Left hindlimb (tissue), 1 donor: Measurements from ENCODE around the gene IGFLR1.
A peak's percentile ranks its signal among the peaks of the same experiment; 100 is the strongest.

Experiments
- DNase-seq: peaks from one replicate; pipeline ENCODE4 v3.0.0-alpha.2; 2018

The IGFLR1 gene

DNA sequence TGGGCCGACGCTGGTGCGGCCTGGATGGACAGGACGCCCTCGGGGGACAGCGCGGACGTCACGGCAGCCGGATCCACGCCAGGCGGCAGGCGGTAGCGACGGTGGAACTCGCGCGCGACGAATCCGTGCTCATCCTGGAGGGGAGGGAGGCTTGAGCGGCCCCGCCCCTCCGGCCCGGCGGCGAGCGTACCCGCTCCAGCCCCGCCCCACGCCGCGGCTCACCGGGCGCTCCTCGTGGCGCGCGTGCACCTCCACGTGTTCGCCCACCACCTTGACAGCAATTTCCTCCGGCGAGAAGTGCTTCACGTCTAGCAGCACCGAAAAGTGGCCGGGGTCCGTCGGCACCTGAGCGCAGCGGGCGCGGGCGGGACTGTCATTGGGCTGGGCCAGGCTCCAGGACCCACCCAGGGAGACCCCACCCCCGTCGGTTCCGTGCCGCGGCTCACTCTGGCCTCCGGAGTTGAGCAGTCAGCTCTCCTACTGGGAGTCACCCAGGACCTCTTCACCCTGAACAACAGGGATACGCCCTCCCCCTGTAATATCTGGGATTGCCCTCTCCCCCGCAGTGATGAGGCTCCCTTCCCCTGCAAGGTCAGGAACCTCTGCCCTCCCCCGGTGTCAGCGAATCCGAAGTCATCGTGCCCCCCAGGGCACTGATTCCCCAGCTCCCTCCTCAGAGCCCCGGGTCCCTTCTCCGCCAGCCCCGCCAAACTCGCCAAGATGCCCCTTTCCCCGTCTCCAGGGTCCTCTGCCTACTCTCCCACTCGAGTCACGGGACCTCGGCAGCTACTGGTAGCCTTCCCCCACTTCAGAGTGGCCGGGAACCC is 13.5 kb upstream of the IGFLR1 start:
- peak; percentile 89 for DNase-seq

GRCh38 chr19:35755131-35755549 is 12.9 kb upstream of the IGFLR1 start:
- no peak for DNase-seq

DNA sequence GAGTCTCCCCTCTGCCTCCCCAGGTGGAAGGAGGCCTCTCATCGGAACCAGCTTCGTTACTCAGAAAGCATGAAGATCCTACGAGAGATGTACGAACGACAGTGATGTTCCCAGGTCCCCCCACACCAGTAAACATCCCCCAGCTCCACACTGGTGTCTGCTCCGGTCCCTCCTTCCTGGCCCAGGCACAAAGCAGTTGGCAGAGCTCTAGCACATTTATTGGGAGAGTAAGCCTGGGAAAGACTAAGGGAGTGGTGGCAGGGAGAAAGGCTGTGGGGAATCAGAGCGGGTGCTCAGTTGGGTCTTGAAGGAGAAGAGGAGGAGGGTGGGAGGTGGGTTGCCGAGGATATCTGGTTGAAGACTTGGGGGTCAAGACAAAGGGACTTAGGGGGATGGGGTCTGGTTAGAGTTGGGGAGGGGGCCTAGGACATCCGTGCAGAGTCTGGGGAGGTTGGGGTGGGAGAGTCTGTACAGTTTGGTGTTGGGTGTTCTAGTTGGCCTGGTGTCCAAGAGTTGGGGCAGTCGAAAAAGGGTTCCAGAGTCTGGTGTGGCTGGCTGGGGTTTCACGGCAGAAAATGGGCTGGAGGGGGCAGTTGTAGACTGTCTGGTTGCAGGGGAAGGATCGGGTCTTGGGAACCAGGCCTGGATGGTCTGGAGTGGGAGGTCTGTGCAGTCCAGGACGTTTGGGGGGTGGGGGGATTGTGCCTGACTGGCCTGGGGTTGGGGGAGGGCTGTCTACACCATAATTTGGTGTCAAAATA is 12.3 kb upstream of the IGFLR1 start:
- DNase-seq: no peak

GRCh38 chr19:35753634-35754369 is 11.6 kb upstream of the IGFLR1 start:
- no peak for DNase-seq

GRCh38 chr19:35752746-35753350 is 10.6 kb upstream of the IGFLR1 start:
- no peak for DNase-seq

DNA sequence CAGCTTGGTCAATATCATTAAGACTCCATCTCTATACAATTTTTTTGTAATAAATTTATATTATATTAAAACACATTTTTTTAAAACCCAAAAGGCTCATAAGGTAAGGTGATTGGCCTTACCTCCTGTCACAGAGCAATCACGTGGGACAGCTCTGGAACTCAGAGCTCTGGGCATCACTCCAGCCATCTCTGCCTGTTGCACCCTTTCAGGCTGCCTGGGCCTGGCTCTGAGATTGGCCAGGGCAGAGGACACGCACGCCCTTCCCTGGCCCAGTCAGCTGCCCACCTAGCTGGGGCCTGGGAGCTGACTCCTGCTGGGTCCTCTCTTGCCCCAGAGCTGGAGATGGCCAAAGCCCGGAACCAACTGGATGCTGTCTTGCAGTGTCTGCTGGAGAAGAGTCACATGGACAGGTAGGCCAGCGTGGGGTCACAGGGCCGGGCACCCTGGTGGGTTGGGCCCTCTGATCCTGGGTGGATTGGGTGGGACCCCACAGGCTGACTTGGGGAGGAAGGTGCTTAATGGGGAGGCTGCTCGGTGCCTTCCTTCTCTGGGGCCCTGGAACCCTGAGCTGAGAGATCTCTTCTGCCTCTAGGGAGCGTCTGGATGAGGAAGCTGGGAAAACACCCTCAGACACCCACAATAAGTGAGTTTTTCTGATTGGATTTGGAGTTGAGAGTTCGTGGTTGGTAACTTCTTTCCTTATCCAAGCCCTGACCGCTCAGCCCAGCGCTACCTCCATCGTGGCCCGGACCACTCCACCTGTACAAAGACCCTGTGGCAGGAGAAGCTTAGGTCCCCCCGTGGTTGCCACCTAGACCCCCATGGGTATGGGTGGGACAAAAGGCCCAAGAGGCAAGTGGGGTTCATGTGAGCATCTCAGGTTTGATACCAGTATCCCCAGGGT is 9.8 kb upstream of the IGFLR1 start:
- no peak for DNase-seq

- no peak for DNase-seq
These were observed 7.9 kb upstream of the IGFLR1 start for GRCh38 chr19:35750167-35750566.

GRCh38 chr19:35748106-35749020 is 6.1 kb upstream of the IGFLR1 start, which contains the start of gene LIN37:
TSS of gene LIN37 (plus strand) at chr19:35748576. CDS start at chr19:35748725, 149 bp downstream.
- peak; percentile 99 for DNase-seq

GRCh38 chr19:35746531-35746930 is 4.3 kb upstream of the IGFLR1 start:
- DNase-seq: no peak

DNA sequence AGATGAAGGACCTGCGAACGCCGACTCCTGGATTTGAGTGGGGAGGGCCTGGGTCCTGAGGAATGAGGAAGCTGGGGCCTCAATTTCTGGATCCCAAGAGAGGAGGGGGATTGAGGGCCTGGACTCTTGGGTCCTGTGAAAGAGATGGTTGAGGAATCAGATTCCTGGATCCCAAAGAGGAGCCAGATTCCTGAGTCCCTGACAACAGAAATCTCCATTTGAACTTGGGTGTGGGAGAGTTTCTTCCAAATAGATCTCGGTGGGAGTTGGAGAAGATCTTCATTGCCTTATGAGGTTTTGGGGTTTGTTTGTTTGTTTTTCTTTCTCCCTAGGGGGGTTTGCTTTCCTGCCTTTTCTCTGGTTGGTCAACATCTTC is 3.8 kb upstream of the IGFLR1 start:
- no peak for DNase-seq

DNA sequence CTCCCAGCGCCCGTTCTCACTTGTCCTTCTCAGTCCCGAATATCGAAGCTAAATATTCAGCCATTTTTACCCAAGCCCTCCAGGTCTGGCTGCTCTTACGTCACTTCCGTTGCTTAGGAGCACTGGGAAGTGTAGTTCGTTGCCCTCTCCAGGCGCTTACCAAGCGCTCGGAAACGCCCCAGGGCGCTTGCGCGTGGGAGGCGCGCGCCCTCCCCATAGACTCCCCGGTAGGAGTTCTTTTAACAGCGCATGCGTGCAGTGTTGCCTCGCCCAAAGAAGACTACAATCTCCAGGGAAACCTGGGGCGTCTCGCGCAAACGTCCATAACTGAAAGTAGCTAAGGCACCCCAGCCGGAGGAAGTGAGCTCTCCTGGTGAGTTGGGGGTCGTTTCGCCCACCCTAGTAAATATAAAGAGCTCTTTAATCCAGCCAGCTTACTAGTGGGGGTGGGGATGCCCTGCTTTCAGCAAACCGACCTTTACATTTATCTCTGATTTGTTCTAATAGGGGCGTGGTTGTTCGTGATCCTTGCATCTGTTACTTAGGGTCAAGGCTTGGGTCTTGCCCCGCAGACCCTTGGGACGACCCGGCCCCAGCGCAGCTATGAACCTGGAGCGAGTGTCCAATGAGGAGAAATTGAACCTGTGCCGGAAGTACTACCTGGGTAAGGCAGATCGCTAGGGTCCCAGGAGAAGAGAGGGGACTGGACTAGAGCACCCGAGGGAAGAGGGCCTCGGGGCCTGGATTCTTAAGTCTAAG is 3.3 kb upstream of the IGFLR1 start, which contains the start of the genes PSENEN and U2AF1L4:
TSS of gene PSENEN (plus strand) at position 324 of the 759 bp plus-strand sequence. CDS start at position 604, 280 bp downstream.
TSS of gene U2AF1L4 (minus strand) at position 91 of the 759 bp plus-strand sequence. CDS start at position 64, 27 bp downstream.
- DNase-seq: peak; percentile 98

DNA sequence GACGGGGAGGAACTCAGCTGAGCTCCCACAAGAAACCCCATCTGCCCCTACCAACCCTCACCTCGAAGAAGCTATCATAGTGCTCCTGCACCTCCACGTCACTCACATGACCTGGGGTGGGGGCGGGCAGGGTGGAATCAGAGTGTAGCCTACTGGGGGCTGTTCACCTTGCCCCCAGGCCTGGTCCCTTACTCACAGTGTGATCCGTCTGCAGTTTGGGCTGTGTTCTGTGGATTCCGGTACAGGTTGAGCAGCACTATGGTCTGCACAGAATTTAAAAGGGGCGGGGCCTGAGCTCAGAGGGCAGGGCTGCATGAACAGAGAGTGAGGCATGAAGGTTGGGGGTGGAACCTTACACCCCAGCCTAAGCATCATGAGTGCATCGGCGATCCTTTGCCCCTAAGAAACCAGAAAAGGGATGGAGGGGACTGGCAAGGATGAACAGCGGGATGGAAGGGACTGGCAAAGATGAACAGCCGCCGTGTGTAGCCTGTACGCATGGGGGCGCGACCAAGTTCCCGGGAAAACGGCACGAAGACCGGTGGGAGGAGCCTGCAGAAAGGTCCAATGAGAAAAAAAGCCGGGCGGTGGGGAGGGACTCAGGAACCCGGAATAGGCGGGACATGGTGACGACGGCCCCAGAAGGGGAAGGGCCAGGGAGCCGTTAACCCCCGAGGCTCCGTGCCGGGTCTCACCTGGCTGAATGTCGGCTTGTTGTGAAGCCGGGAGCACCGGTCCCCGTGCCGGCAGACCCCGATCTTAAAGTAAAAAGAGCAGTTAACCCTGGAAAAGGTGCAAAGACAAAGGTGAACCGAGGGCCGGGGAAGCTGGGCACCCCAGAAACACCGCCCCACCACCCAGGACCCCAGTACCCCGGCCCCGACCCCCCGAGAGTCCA is 2.4 kb upstream of the IGFLR1 start:
- DNase-seq: peak; percentile 97

GRCh38 chr19:35743640-35744429 is 1.6 kb upstream of the IGFLR1 start:
- DNase-seq: no peak

DNA sequence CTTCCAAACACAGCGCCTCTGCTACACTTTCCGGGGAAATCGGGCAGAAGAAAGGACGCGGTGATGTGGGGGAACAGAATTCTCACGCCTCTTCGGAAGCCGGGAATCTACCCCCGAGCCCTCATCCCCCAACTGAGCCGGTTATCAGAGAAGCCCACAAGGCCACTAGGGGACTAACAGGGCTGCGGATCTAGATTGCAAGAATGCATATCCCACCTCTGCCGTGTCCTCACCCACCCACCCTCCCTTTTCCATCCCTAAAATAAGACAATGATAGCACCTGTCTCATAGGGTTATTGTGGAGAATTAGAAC is 1.1 kb downstream of the IGFLR1 start:
- no peak for DNase-seq

GRCh38 chr19:35740423-35741202 is 1.6 kb downstream of the IGFLR1 start:
- DNase-seq: peak; percentile 98

DNA sequence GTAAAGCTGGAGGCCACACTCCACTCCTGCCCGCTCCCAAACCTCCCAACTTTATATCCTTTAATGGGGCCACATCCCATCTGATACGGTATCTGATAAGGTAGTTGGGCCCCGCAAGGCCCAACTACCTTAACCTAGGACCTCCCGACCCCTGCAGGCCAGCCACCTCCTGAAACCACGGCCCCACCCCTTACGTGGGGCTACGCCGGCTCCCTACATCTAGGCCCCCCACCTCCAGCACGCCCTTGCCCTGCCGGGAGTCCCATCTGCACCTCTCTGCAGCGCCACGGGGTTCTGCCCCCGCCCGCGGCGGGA is 2.2 kb downstream of the IGFLR1 start:
- no peak for DNase-seq
